HepG2 (cell line): ENCODE data around the gene PLEKHN1. TPM values are rescaled to one million over a fixed set of nuclear protein-coding genes. Genes with fewer than 3 reads are reported as not detected.
A peak's percentile ranks its signal among the peaks of the same experiment; 100 is the strongest.

ENCODE experiments used
- ATF6 ChIP-seq: sonication (generic); formaldehyde crosslinking; conservative IDR thresholded peaks from 2 replicates; pipeline ENCODE4 v1.4.0; 2020; ENCODE audit warnings: missing genetic modification reagents
- GPBP1L1 ChIP-seq: sonication (generic); formaldehyde crosslinking; IDR thresholded peaks from 2 replicates; pipeline ENCODE4 v1.5.0; 2020; ENCODE audit warnings: mild to moderate bottlenecking, missing genetic modification reagents
- HOXA5 ChIP-seq: sonication (generic); formaldehyde crosslinking; IDR thresholded peaks from 2 replicates; pipeline ENCODE4 v1.4.0; 2020; ENCODE audit warnings: missing genetic modification reagents
- ISL2 ChIP-seq: sonication (generic); formaldehyde crosslinking; IDR thresholded peaks from 2 replicates; pipeline ENCODE4 v1.5.0; 2020; ENCODE audit warnings: missing genetic modification reagents
- NCOA5 ChIP-seq: sonication (generic); formaldehyde crosslinking; IDR thresholded peaks from 2 replicates; pipeline ENCODE4 v1.4.0; 2020; ENCODE audit warnings: missing genetic modification reagents
- NONO ChIP-seq, 2 experiments: fragments of 450-650 bp in 1 of 2; sonication (generic) in 1 of 2; formaldehyde crosslinking in 1 of 2; IDR thresholded peaks in 1 of 2; conservative IDR thresholded peaks in 1 of 2; 2 replicates each; pipeline versions ENCODE4 v1.6.1 to v1.8.0; 2017 to 2022; ENCODE audit warnings: mild to moderate bottlenecking in 1 of 2, missing genetic modification reagents in 1 of 2, moderate library complexity in 1 of 2
- TERF1 ChIP-seq: sonication (generic); formaldehyde crosslinking; IDR thresholded peaks from 2 replicates; pipeline ENCODE4 v1.8.0; 2022; ENCODE audit warnings: mild to moderate bottlenecking, missing genetic modification reagents, moderate library complexity
- ZNF142 ChIP-seq: sonication (generic); formaldehyde crosslinking; IDR thresholded peaks from 2 replicates; pipeline ENCODE4 v1.4.0; 2020; ENCODE audit warnings: missing genetic modification reagents
- ZNF33B ChIP-seq: sonication (generic); formaldehyde crosslinking; IDR thresholded peaks from 2 replicates; pipeline ENCODE4 v1.5.1; 2020; ENCODE audit warnings: mild to moderate bottlenecking, missing genetic modification reagents
- ZNF354B ChIP-seq: sonication (generic); formaldehyde crosslinking; IDR thresholded peaks from 2 replicates; pipeline ENCODE4 v1.8.0; 2022; ENCODE audit warnings: mild to moderate bottlenecking, missing genetic modification reagents
- ZNF547 ChIP-seq: sonication (generic); formaldehyde crosslinking; IDR thresholded peaks from 2 replicates; pipeline ENCODE4 v1.5.1; 2020; ENCODE audit warnings: mild to moderate bottlenecking, missing genetic modification reagents
- ZNF720 ChIP-seq: sonication (generic); formaldehyde crosslinking; IDR thresholded peaks from 2 replicates; pipeline ENCODE4 v1.4.0; 2020; ENCODE audit warnings: missing genetic modification reagents
- ZSCAN21 ChIP-seq: sonication (generic); formaldehyde crosslinking; IDR thresholded peaks from 2 replicates; pipeline ENCODE4 v1.8.0; 2022; ENCODE audit warnings: mild to moderate bottlenecking, missing genetic modification reagents, moderate library complexity, borderline replicate concordance
- polyA plus RNA-seq, 8 experiments: library from polyadenylated mRNA; depleted of rRNA in 3 of 8; stranded (reverse) in 7 of 8; unstranded in 1 of 8; fragments of >200 nt; fragmentation: Illumina TruSeq in 4 of 8; extraction: Trizol in 4 of 8; gene quantifications; 2 replicates each; pipeline versions ENCODE4 v1.2.1 to v1.2.3, GENCODE V29; 2011 to 2016; ENCODE audit warnings: low read depth in 4 of 8, missing spikeins in 1 of 8, mixed read lengths in 1 of 8; ENCODE audit not compliant: insufficient read depth in 1 of 8
- total RNA-seq, 5 experiments: library from RNA; depleted of rRNA; stranded (reverse); fragments of >200 nt; fragmentation: Illumina TruSeq; extraction: Trizol; gene quantifications; 2 replicates each; pipeline ENCODE4 v1.2.3, GENCODE V29; 2016; ENCODE audit warnings: low read depth in 1 of 5

The PLEKHN1 gene
- total and polyA plus RNA-seq, 2 of the 13 experiments (the other 11 are each of a cell fraction or from before 2014, with no cell fraction given), result 0.42 to 0.58 TPM

GRCh38 chr1:998995-999724 lies 32.9 kb downstream of the PLEKHN1 start (continued):
- no peak for TF ChIP-seq ZNF142 (CRISPR knock-in tag)
- 0 out of 2 replicates have a peak, but pooled peaks have one; percentile 18 for TF ChIP-seq ZSCAN21
- no peak for TF ChIP-seq ZNF720 (CRISPR knock-in tag)
- TF ChIP-seq ZNF33B (CRISPR knock-in tag), result no peak
- peak; percentile 32; the same call in 1 of the 2 replicates for TF ChIP-seq ZNF547 (CRISPR knock-in tag)
- TF ChIP-seq ATF6 (CRISPR knock-in tag), result no peak
- no peak for TF ChIP-seq NCOA5 (CRISPR knock-in tag)
- TF ChIP-seq ZNF354B, result no peak
- TF ChIP-seq NONO (IDR thresholded peaks at IDR 0.05), result no peak
- TF ChIP-seq NONO (CRISPR knock-in tag; conservative IDR thresholded peaks at IDR 0.05), result peak; percentile 43; the same call in 1 of the 2 replicates
- TF ChIP-seq ISL2 (CRISPR knock-in tag), result no peak
- TF ChIP-seq HOXA5 (CRISPR knock-in tag), result no peak
- no peak for TF ChIP-seq GPBP1L1
- TF ChIP-seq TERF1, result no peak
